Neural cell (in vitro differentiated cells): ENCODE results near the gene FSIP1. TPM values are rescaled to one million over a fixed set of nuclear protein-coding genes. Genes with fewer than 3 reads are reported as not detected.

Experiments used
- H2AFZ ChIP-seq: fragments of 200-600, 300-800 bp; sonication (generic), shearing (Covaris generic); 2 replicates; pipeline ENCODE4 v1.6.0; 2014; ENCODE audit warnings: low read depth, mild to moderate bottlenecking, antibody characterized with exemption, low read length, moderate library complexity
- H3F3A ChIP-seq: fragments of 200-600 bp; shearing (Covaris generic); 2 replicates; pipeline ENCODE4 v1.6.1; 2016; ENCODE audit warnings: mild to moderate bottlenecking, moderate library complexity, mixed read lengths, antibody characterized with exemption, low read length; ENCODE audit not compliant: insufficient read depth, poor library complexity, severe bottlenecking
- H3K27ac ChIP-seq: fragments of 200-600, 300-800 bp; sonication (generic), shearing (Covaris generic); 2 replicates; pipeline ENCODE4 v1.5.1; 2014; ENCODE audit warnings: mild to moderate bottlenecking, low read length, moderate library complexity
- H3K27me3 ChIP-seq: fragments of 300-800, 200-600 bp; sonication (generic), shearing (Covaris generic); 2 replicates; pipeline ENCODE4 v1.6.0; 2014; ENCODE audit warnings: mild to moderate bottlenecking, low read depth, low read length, moderate library complexity; ENCODE audit not compliant: insufficient read depth
- H3K36me3 ChIP-seq: fragments of 300-800, 200-600 bp; sonication (generic), shearing (Covaris generic); 2 replicates; pipeline ENCODE4 v1.5.1; 2014; ENCODE audit warnings: mild to moderate bottlenecking, antibody characterized with exemption, low read length, moderate library complexity; ENCODE audit not compliant: insufficient read depth
- H3K4me2 ChIP-seq: fragments of 300-800, 200-600 bp; sonication (generic), shearing (Covaris generic); 2 replicates; pipeline ENCODE4 v1.6.0; 2014; ENCODE audit warnings: mild to moderate bottlenecking, low read length
- H3K4me3 ChIP-seq: fragments of 300-800, 200-600 bp; sonication (generic), shearing (Covaris generic); 2 replicates; pipeline ENCODE4 v1.5.1; 2014; ENCODE audit warnings: mild to moderate bottlenecking, low read length, moderate library complexity
- H3K79me2 ChIP-seq: fragments of 200-600 bp; shearing (Covaris generic); replicated peaks from 2 replicates; pipeline ENCODE4 v1.6.0; 2014; ENCODE audit warnings: mild to moderate bottlenecking, low read length, moderate library complexity; ENCODE audit not compliant: insufficient read depth
- H3K9ac ChIP-seq: fragments of 300-800, 200-600 bp; sonication (generic), shearing (Covaris generic); 2 replicates; pipeline ENCODE4 v1.6.1; 2016; ENCODE audit warnings: mild to moderate bottlenecking, low read length, mixed read lengths
- H3K9me2 ChIP-seq: fragments of 200-600 bp; shearing (Covaris generic); 2 replicates; pipeline ENCODE4 v1.6.1; 2016; ENCODE audit warnings: mild to moderate bottlenecking, low read length, mixed read lengths; ENCODE audit not compliant: insufficient read depth
- H3K9me3 ChIP-seq: fragments of 200-600, 300-800 bp; sonication (generic), shearing (Covaris generic); 2 replicates; pipeline ENCODE4 v1.6.1; 2016; ENCODE audit warnings: mild to moderate bottlenecking, mixed run types, low read length, moderate library complexity, mixed read lengths
- H4K20me1 ChIP-seq: fragments of 200-600 bp; shearing (Covaris generic); 2 replicates; pipeline ENCODE4 v1.6.1; 2016; ENCODE audit warnings: mild to moderate bottlenecking, mixed run types; ENCODE audit not compliant: insufficient read depth
- EP300 ChIP-seq: fragments of 450-650 bp; conservative IDR thresholded peaks from 2 replicates; pipeline ENCODE4 v1.6.1; 2014; ENCODE audit warnings: antibody characterized with exemption, mild to moderate bottlenecking, moderate library complexity; ENCODE audit not compliant: poor library complexity, severe bottlenecking
- EZH2 ChIP-seq: fragments of 200-600, 300-800 bp; shearing (Covaris generic), sonication (generic); IDR thresholded peaks from 2 replicates; pipeline ENCODE4 v1.6.1; 2014; ENCODE audit warnings: antibody characterized with exemption, low read length, borderline replicate concordance, mild to moderate bottlenecking; ENCODE audit not compliant: insufficient read depth, poor library complexity, severe bottlenecking
- MXI1 ChIP-seq: fragments of 450-650 bp; conservative IDR thresholded peaks from 2 replicates; pipeline ENCODE4 v1.6.1; 2014; ENCODE audit warnings: antibody characterized with exemption, mild to moderate bottlenecking; ENCODE audit not compliant: poor library complexity, severe bottlenecking
- RAD21 ChIP-seq: fragments of 450-650 bp; conservative IDR thresholded peaks from 2 replicates; pipeline ENCODE4 v1.6.1; 2014; ENCODE audit warnings: antibody characterized with exemption, mild to moderate bottlenecking, moderate library complexity
- SMC3 ChIP-seq: fragments of 450-650 bp; conservative IDR thresholded peaks from 2 replicates; pipeline ENCODE4 v1.6.1; 2014; ENCODE audit warnings: antibody characterized with exemption, mild to moderate bottlenecking, moderate library complexity; ENCODE audit not compliant: poor library complexity
- TAF1 ChIP-seq: IDR thresholded peaks from 2 replicates; pipeline ENCODE4 v1.6.1; 2012; ENCODE audit warnings: low read depth
- polyA plus RNA-seq: library from polyadenylated mRNA; depleted of rRNA; stranded (reverse); fragments of >200 nt; gene quantifications from 2 replicates; pipeline ENCODE4 v1.2.3, GENCODE V29; 2014
- TF ChIP-seq, protein P1 (sequence below): IDR thresholded peaks from 2 replicates; pipeline ENCODE4 v1.6.1; 2012; ENCODE audit warnings: borderline replicate concordance
- TF ChIP-seq, protein P2 (sequence below): fragments of 450-650 bp; IDR thresholded peaks from 2 replicates; pipeline ENCODE4 v1.5.1; 2014; ENCODE audit warnings: antibody characterized with exemption, mild to moderate bottlenecking, moderate library complexity; ENCODE audit not compliant: poor library complexity, severe bottlenecking

The FSIP1 gene
- polyA plus RNA-seq, 1 donor from 2014 or later: 3.8 TPM

DNA sequence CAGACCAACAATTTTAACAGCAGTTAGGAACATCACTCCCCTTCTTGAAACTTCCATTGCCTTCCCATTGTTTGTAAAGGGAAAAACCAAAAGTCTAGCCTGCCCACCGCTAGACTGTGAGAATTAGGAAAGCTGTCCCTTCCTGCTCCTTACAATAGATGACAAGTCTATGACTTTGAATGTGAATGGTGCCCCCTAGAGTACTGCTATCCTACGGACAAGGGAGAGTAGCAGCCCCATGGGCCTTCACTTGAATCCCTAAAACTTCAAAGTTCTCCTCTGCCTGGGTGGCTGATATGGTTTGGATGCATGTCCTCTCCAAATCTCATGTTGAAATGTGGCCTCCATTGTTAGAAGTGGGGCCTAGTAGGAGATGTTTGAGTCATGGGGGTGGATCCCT lies 41.0 kb upstream of the FSIP1 start:
- H3K9ac ChIP-seq: no peak overlapping the region
- H3K27me3 ChIP-seq: no peaks in the 10 kb centered on the region
- no peaks in the 10 kb centered on the region for H3K9me3 ChIP-seq
- H4K20me1 ChIP-seq: no peaks in the 10 kb centered on the region
- no peaks in the 10 kb centered on the region for H3K9me2 ChIP-seq
- no peak overlapping the region for H3K27ac ChIP-seq
- no peaks in the 10 kb centered on the region for H3F3A ChIP-seq
- H3K4me2 ChIP-seq: no peak overlapping the region
- H3K4me3 ChIP-seq: no peak overlapping the region
- no peak overlapping the region for H2AFZ ChIP-seq
- TF ChIP-seq RAD21: no peak
- TF ChIP-seq, protein P1, sequence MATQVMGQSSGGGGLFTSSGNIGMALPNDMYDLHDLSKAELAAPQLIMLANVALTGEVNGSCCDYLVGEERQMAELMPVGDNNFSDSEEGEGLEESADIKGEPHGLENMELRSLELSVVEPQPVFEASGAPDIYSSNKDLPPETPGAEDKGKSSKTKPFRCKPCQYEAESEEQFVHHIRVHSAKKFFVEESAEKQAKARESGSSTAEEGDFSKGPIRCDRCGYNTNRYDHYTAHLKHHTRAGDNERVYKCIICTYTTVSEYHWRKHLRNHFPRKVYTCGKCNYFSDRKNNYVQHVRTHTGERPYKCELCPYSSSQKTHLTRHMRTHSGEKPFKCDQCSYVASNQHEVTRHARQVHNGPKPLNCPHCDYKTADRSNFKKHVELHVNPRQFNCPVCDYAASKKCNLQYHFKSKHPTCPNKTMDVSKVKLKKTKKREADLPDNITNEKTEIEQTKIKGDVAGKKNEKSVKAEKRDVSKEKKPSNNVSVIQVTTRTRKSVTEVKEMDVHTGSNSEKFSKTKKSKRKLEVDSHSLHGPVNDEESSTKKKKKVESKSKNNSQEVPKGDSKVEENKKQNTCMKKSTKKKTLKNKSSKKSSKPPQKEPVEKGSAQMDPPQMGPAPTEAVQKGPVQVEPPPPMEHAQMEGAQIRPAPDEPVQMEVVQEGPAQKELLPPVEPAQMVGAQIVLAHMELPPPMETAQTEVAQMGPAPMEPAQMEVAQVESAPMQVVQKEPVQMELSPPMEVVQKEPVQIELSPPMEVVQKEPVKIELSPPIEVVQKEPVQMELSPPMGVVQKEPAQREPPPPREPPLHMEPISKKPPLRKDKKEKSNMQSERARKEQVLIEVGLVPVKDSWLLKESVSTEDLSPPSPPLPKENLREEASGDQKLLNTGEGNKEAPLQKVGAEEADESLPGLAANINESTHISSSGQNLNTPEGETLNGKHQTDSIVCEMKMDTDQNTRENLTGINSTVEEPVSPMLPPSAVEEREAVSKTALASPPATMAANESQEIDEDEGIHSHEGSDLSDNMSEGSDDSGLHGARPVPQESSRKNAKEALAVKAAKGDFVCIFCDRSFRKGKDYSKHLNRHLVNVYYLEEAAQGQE: no peak
- no peak for TF ChIP-seq EZH2
- TF ChIP-seq MXI1: no peak
- no peaks in the 10 kb centered on the region for H3K36me3 ChIP-seq
- no peaks in the 10 kb centered on the region for H3K79me2 ChIP-seq

DNA sequence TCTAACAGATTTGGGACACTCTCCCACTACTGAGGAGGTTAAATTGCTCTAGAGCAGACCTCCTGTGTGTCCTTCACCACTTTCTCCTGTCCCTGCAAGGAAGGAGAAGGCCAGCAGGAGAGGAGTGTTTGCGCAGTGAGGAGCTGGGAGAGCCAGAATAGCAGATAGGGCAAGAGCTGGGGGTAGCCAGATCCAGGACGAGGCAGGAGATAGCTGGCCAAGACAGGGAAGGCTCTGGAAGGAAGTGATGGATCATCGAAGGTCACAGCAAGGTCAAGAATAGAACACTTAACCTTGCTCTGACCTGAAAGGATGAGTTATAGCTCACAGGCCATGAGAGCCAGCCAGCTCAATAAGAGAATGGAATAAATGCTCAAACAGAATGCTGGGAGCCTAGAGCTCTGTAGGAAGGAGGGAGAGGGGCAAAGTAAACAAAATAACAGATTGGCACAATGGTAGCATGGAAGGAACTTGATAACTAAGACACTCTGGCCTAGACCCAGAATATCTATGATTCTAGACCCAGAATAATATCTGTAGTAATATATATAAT lies 37.5 kb upstream of the FSIP1 start:
- Histone ChIP-seq H3K9me3 (no peaks in the 10 kb centered on the region), H3K9ac (peak overlapping the region; percentile 24), H3F3A (no peaks in the 10 kb centered on the region), H3K27ac (peak overlapping the region; percentile 73), H3K9me2 (no peaks in the 10 kb centered on the region), H4K20me1 (no peaks in the 10 kb centered on the region), H3K4me2 (no peak overlapping the region), H3K79me2 (no peaks in the 10 kb centered on the region), H3K36me3 (no peaks in the 10 kb centered on the region), H3K27me3 (no peaks in the 10 kb centered on the region), H3K4me3 (peak overlapping the region; percentile 22), H2AFZ (no peak overlapping the region)
- TF ChIP-seq EZH2 (no peak), EP300 (no peak), SMC3 (no peak), MXI1 (no peak), RAD21 (no peak), TAF1 (no peak)
- TF ChIP-seq, protein P2, sequence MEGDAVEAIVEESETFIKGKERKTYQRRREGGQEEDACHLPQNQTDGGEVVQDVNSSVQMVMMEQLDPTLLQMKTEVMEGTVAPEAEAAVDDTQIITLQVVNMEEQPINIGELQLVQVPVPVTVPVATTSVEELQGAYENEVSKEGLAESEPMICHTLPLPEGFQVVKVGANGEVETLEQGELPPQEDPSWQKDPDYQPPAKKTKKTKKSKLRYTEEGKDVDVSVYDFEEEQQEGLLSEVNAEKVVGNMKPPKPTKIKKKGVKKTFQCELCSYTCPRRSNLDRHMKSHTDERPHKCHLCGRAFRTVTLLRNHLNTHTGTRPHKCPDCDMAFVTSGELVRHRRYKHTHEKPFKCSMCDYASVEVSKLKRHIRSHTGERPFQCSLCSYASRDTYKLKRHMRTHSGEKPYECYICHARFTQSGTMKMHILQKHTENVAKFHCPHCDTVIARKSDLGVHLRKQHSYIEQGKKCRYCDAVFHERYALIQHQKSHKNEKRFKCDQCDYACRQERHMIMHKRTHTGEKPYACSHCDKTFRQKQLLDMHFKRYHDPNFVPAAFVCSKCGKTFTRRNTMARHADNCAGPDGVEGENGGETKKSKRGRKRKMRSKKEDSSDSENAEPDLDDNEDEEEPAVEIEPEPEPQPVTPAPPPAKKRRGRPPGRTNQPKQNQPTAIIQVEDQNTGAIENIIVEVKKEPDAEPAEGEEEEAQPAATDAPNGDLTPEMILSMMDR: no peak
- TF ChIP-seq, protein P1: no peak
